Measurements from ENCODE around the gene ATP6V0B.

ATP6V0B gene

GRCh38 chr1:43936431-43937151, 38.2 kb upstream of the ATP6V0B start:
- ChIA-PET POLR2A (ENCODE audit: low non-redundant PET) (interaction anchor here (0.6 kb wide), 1 partner anchor 31 kb away, joined by 10 read pairs; no protein-coding TSS in a partner anchor), CTCF (interaction anchor here (0.5 to 6.5 kb wide), 7 partner anchors 9 to 279 kb away, joined by 3 to 150 read pairs (median 4); no protein-coding TSS in a partner anchor)
- DNase-seq (ENCODE audit: low spot score): no peak
- TF ChIP-seq CTCF (conservative IDR thresholded peaks at IDR 0.05; ENCODE audit: low read depth): peak; percentile 29
- peak overlapping the region; percentile 96 for H3K27ac ChIP-seq

GRCh38 chr1:43937179-43937865, 37.4 kb upstream of the ATP6V0B start:
- DNase-seq (ENCODE audit: low spot score): peak; percentile 68
- ChIA-PET CTCF (interaction anchor here (0.6 to 6.5 kb wide), 6 partner anchors 8 to 298 kb away, joined by 3 to 150 read pairs (median 5); no protein-coding TSS in a partner anchor), POLR2A (ENCODE audit: low non-redundant PET) (interaction anchor here (0.5 kb wide), 1 partner anchor 14 kb away, joined by 3 read pairs; no protein-coding TSS in a partner anchor)
- TF ChIP-seq CTCF (conservative IDR thresholded peaks at IDR 0.05; ENCODE audit: low read depth): no peak
- peak overlapping the region; percentile 96 for H3K27ac ChIP-seq

GRCh38 chr1:43938383-43938782, 36.4 kb upstream of the ATP6V0B start:
- H3K27ac ChIP-seq: peak overlapping the region; percentile 96
- no peak for TF ChIP-seq CTCF (conservative IDR thresholded peaks at IDR 0.05; ENCODE audit: low read depth)
- ChIA-PET POLR2A (ENCODE audit: low non-redundant PET) (interaction anchor here (0.6 to 1.1 kb wide), 2 partner anchors 9 to 54 kb away, joined by 3 read pairs; no protein-coding TSS in a partner anchor), CTCF (interaction anchor here (1.1 kb wide), 1 partner anchor 32 kb away, joined by 3 read pairs; no protein-coding TSS in a partner anchor)
- DNase-seq (ENCODE audit: low spot score): no peak

- no peak for TF ChIP-seq CTCF (conservative IDR thresholded peaks at IDR 0.05; ENCODE audit: low read depth)
- DNase-seq (ENCODE audit: low spot score): no peak
- ChIA-PET CTCF (interaction anchor here (0.9 to 1.1 kb wide), 2 partner anchors 30 to 176 kb away, joined by 3 read pairs; no protein-coding TSS in a partner anchor), POLR2A (ENCODE audit: low non-redundant PET) (interaction anchor here (0.6 to 1.1 kb wide), 2 partner anchors 10 to 53 kb away, joined by 3 read pairs; no protein-coding TSS in a partner anchor)
- H3K27ac ChIP-seq: peak overlapping the region; percentile 96
Observed at GRCh38 chr1:43938892-43939587, 35.7 kb upstream of the ATP6V0B start.

GRCh38 chr1:43942411-43942810, 32.3 kb upstream of the ATP6V0B start:
- H3K27ac ChIP-seq: no peak overlapping the region
- CTCF ChIA-PET: interaction anchor here (0.8 to 1.0 kb wide), 2 partner anchors 8 to 24 kb away, joined by 3 to 5 read pairs; no protein-coding TSS in a partner anchor
- no peak for DNase-seq (ENCODE audit: low spot score)
- POLR2A ChIA-PET (ENCODE audit: low non-redundant PET): no interaction called here
- no peak for TF ChIP-seq CTCF (conservative IDR thresholded peaks at IDR 0.05; ENCODE audit: low read depth)
